Activated CD4-positive, alpha-beta T cell treated with anti-CD3 and anti-CD28 coated beads, Interleukin-2, amount 10 ng/mL, durations not matched to agents 24 days and 14 days (primary cell): Measurements from ENCODE around the gene C7. TPM values are rescaled to one million over a fixed set of nuclear protein-coding genes. Genes with fewer than 3 reads are reported as not detected.

ENCODE experiments used
- total RNA-seq: library from RNA; stranded (reverse); gene quantifications from 2 replicates; pipeline ENCODE4 v1.2.3, GENCODE V29; 2022

C7 gene
- total RNA-seq, 1 donor from 2014 or later, result not detected

Other genes with a start within 250 kb of the C7 start
- 49.1 and 53.0 TPM in 2 replicates for gene PTGER4, start 229.6 kb upstream of the C7 start, total RNA-seq
- gene TTC33, start 153.5 kb upstream of the C7 start, total RNA-seq, result 22.7 and 23.1 TPM in 2 replicates
- gene PRKAA1, start 111.1 kb upstream of the C7 start, total RNA-seq, result 44.8 and 49.1 TPM in 2 replicates
- gene RPL37, start 74.3 kb upstream of the C7 start, total RNA-seq, result 1,546 and 1,565 TPM in 2 replicates
- 1.7 and 1.8 TPM in 2 replicates for gene CARD6, start 68.1 kb upstream of the C7 start, total RNA-seq
- not detected in 2 replicates for gene MROH2B, start 161.8 kb downstream of the C7 start, total RNA-seq